ENCODE data around the gene IFT88.

IFT88 gene

GRCh38 chr13:20609145-20609544 lies 42.2 kb downstream of the IFT88 start:
- peak; percentile 41 for DNase-seq (ENCODE audit: low read depth)
- H3K4me3 ChIP-seq (ENCODE audit: control insufficient read depth, low read depth, low read length), result no peak overlapping the region
- no peak for TF ChIP-seq CTCF (IDR thresholded peaks at IDR 0.05; ENCODE audit: control insufficient read depth, insufficient read depth, low read depth, low read length, missing control alignments)

- H3K4me3 ChIP-seq (ENCODE audit: control insufficient read depth, low read depth, low read length), result no peak overlapping the region
- DNase-seq (ENCODE audit: low read depth), result no peak
- TF ChIP-seq CTCF (IDR thresholded peaks at IDR 0.05; ENCODE audit: control insufficient read depth, insufficient read depth, low read depth, low read length, missing control alignments), result no peak
These were observed 43.0 kb downstream of the IFT88 start for GRCh38 chr13:20610006-20610405.

- H3K4me3 ChIP-seq (ENCODE audit: control insufficient read depth, low read depth, low read length), result no peak overlapping the region
- DNase-seq (ENCODE audit: low read depth), result peak; percentile 72
- TF ChIP-seq CTCF (IDR thresholded peaks at IDR 0.05; ENCODE audit: control insufficient read depth, insufficient read depth, low read depth, low read length, missing control alignments), result no peak
These were observed 49.3 kb downstream of the IFT88 start for GRCh38 chr13:20616059-20616797.

- TF ChIP-seq CTCF (IDR thresholded peaks at IDR 0.05; ENCODE audit: control insufficient read depth, insufficient read depth, low read depth, low read length, missing control alignments), result no peak
- DNase-seq (ENCODE audit: low read depth), result no peak
- H3K4me3 ChIP-seq (ENCODE audit: control insufficient read depth, low read depth, low read length), result no peak overlapping the region
These were observed 56.0 kb downstream of the IFT88 start for GRCh38 chr13:20623000-20623399.

- no peak for TF ChIP-seq CTCF (IDR thresholded peaks at IDR 0.05; ENCODE audit: control insufficient read depth, insufficient read depth, low read depth, low read length, missing control alignments)
- DNase-seq (ENCODE audit: low read depth), result no peak
These were observed 57.3 kb downstream of the IFT88 start for GRCh38 chr13:20624213-20624612.

GRCh38 chr13:20633802-20634201 lies 66.8 kb downstream of the IFT88 start:
- no peak overlapping the region for H3K4me3 ChIP-seq (ENCODE audit: control insufficient read depth, low read depth, low read length)
- no peak for TF ChIP-seq CTCF (IDR thresholded peaks at IDR 0.05; ENCODE audit: control insufficient read depth, insufficient read depth, low read depth, low read length, missing control alignments)
- no peak for DNase-seq (ENCODE audit: low read depth)

More at GRCh38 chr13:20624213-20624612, 57.3 kb downstream of the IFT88 start:
- H3K4me3 ChIP-seq (ENCODE audit: control insufficient read depth, low read depth, low read length), result no peak overlapping the region
